Trophoblast cell (in vitro differentiated cells and primary cell): ENCODE data around the gene PRAMEF11.

Experiments used
- DNase-seq, 2 donors: peaks; one replicate each; pipeline ENCODE4 v3.0.0-alpha.2; 2016
- H2AFZ ChIP-seq: 2 replicates; pipeline ENCODE4 v1.6.1; 2013; ENCODE audit warnings: low read length, moderate library complexity, mild to moderate bottlenecking; ENCODE audit not compliant: insufficient read depth, poor library complexity
- H2AK5ac ChIP-seq: 2 replicates; pipeline ENCODE4 v1.6.1; 2013; ENCODE audit warnings: mild to moderate bottlenecking, low read length
- H2BK120ac ChIP-seq: 2 replicates; pipeline ENCODE4 v1.6.1; 2013; ENCODE audit warnings: low read length, mild to moderate bottlenecking, moderate library complexity; ENCODE audit not compliant: insufficient read depth, poor library complexity
- H2BK12ac ChIP-seq: 2 replicates; pipeline ENCODE4 v1.6.1; 2013; ENCODE audit warnings: mild to moderate bottlenecking, low read length, moderate library complexity
- H2BK5ac ChIP-seq: 2 replicates; pipeline ENCODE4 v1.6.1; 2013; ENCODE audit warnings: low read length, low read depth, moderate library complexity, mild to moderate bottlenecking; ENCODE audit not compliant: poor library complexity
- H3K14ac ChIP-seq: 2 replicates; pipeline ENCODE4 v1.6.1; 2013; ENCODE audit warnings: mild to moderate bottlenecking, low read length
- H3K18ac ChIP-seq: 2 replicates; pipeline ENCODE4 v1.6.1; 2013; ENCODE audit warnings: mild to moderate bottlenecking, low read length
- H3K23ac ChIP-seq: 2 replicates; pipeline ENCODE4 v1.6.1; 2013; ENCODE audit warnings: low read length
- H3K27ac ChIP-seq: 2 replicates; pipeline ENCODE4 v1.5.1; 2013; ENCODE audit warnings: low read depth, mild to moderate bottlenecking, inconsistent platforms, low read length, moderate library complexity
- H3K27me3 ChIP-seq: 2 replicates; pipeline ENCODE4 v1.6.1; 2013; ENCODE audit warnings: inconsistent platforms, mild to moderate bottlenecking, low read length, moderate library complexity; ENCODE audit not compliant: insufficient read depth
- H3K36me3 ChIP-seq, 2 experiments: 1 replicate in 1 of 2; 2 replicates in 1 of 2; pipeline ENCODE4 v1.6.1; 2013; ENCODE audit warnings: low read length in 2 of 2, mild to moderate bottlenecking in 2 of 2, moderate library complexity in 1 of 2; ENCODE audit not compliant: insufficient read depth in 2 of 2, control insufficient read depth in 1 of 2
- H3K4ac ChIP-seq: 2 replicates; pipeline ENCODE4 v1.6.1; 2013; ENCODE audit warnings: low read depth, mild to moderate bottlenecking, low read length, moderate library complexity
- H3K4me1 ChIP-seq, 2 experiments: 1 replicate in 1 of 2; 2 replicates in 1 of 2; pipeline ENCODE4 v1.6.1; 2013; ENCODE audit warnings: low read length in 2 of 2, mild to moderate bottlenecking in 2 of 2, moderate library complexity in 1 of 2; ENCODE audit not compliant: insufficient read depth in 2 of 2, control insufficient read depth in 1 of 2
- H3K4me2 ChIP-seq: 2 replicates; pipeline ENCODE4 v1.6.1; 2013; ENCODE audit warnings: inconsistent platforms, mild to moderate bottlenecking, low read length, moderate library complexity
- H3K4me3 ChIP-seq: 2 replicates; pipeline ENCODE4 v1.5.1; 2013; ENCODE audit warnings: mild to moderate bottlenecking, low read depth, low read length, inconsistent platforms
- H3K79me1 ChIP-seq: one replicate; pipeline ENCODE4 v1.6.1; 2013; ENCODE audit warnings: low read length
- H3K79me2 ChIP-seq: 2 replicates; pipeline ENCODE4 v1.6.1; 2013; ENCODE audit warnings: low read length, mild to moderate bottlenecking; ENCODE audit not compliant: control insufficient read depth, insufficient read depth, poor library complexity
- H3K9ac ChIP-seq: 2 replicates; pipeline ENCODE4 v1.6.1; 2013; ENCODE audit warnings: mild to moderate bottlenecking, low read length
- H3K9me3 ChIP-seq: 2 replicates; pipeline ENCODE4 v1.6.1; 2013; ENCODE audit warnings: low read depth, mild to moderate bottlenecking, control low read depth, inconsistent platforms, low read length; ENCODE audit not compliant: insufficient read depth
- H4K12ac ChIP-seq: 2 replicates; pipeline ENCODE4 v1.6.1; 2013; ENCODE audit warnings: low read depth, mild to moderate bottlenecking, low read length, moderate library complexity
- H4K8ac ChIP-seq: 2 replicates; pipeline ENCODE4 v1.6.1; 2013; ENCODE audit warnings: low read depth, mild to moderate bottlenecking, low read length, moderate library complexity
- H4K91ac ChIP-seq: one replicate; pipeline ENCODE4 v1.6.1; 2013; ENCODE audit warnings: low read depth, mild to moderate bottlenecking, low read length, moderate library complexity
- WGBS: extraction: QIAGEN DNeasy Blood & Tissue Kit; methylation state at CpG from one replicate; pipeline ENCODE4 v1.1.7; 2013; ENCODE audit warnings: missing lambda C conversion rate; ENCODE audit not compliant: insufficient read length, insufficient coverage; ENCODE audit errors: extremely low coverage; 5-methylcytosine and 5-hydroxymethylcytosine counted together

PRAMEF11 gene

GRCh38 chr1:12775443-12775842, 55.8 kb downstream of the PRAMEF11 start:
- H3K79me1 ChIP-seq: no peaks in the 10 kb centered on the region
- H3K14ac ChIP-seq: no peak overlapping the region
- H2AK5ac ChIP-seq: no peak overlapping the region
- H3K18ac ChIP-seq: no peak overlapping the region
- no peak overlapping the region for H3K4ac ChIP-seq
- no peak overlapping the region for H3K27ac ChIP-seq
- H4K91ac ChIP-seq: no peak overlapping the region
- WGBS: no CpG with 5 or more reads among the region's 8 CpGs
- no peak overlapping the region for H2BK5ac ChIP-seq
- no peak overlapping the region for H3K4me2 ChIP-seq
- H2BK120ac ChIP-seq: no peak overlapping the region
- H3K9ac ChIP-seq: no peak overlapping the region
- no peaks in the 10 kb centered on the region for H3K4me1 ChIP-seq
- H3K4me3 ChIP-seq: no peak overlapping the region
- H4K8ac ChIP-seq: no peak overlapping the region
- H4K12ac ChIP-seq: no peak overlapping the region
- H3K36me3 ChIP-seq: no peaks in the 10 kb centered on the region
- H2BK12ac ChIP-seq: no peak overlapping the region
- H3K9me3 ChIP-seq: peaks cover 3% of the 10 kb centered on the region
- H3K79me2 ChIP-seq: no peaks in the 10 kb centered on the region
- H3K23ac ChIP-seq: no peak overlapping the region
- H2AFZ ChIP-seq: no peak overlapping the region
- no peak for DNase-seq
- no peaks in the 10 kb centered on the region for H3K27me3 ChIP-seq

- Histone ChIP-seq H3K18ac (no peak overlapping the region), H3K4me3 (no peak overlapping the region), H4K8ac (no peak overlapping the region), H3K4me2 (no peak overlapping the region), H2AFZ (no peak overlapping the region), H3K9me3 (peaks cover 3% of the 10 kb centered on the region), H4K91ac (no peak overlapping the region), H2BK12ac (no peak overlapping the region), H3K4me1 (no peaks in the 10 kb centered on the region), H3K27ac (no peak overlapping the region), H3K79me1 (no peaks in the 10 kb centered on the region), H2AK5ac (no peak overlapping the region), H3K36me3 (no peaks in the 10 kb centered on the region), H3K4ac (no peak overlapping the region), H3K14ac (no peak overlapping the region), H3K23ac (no peak overlapping the region), H2BK5ac (no peak overlapping the region), H3K79me2 (no peaks in the 10 kb centered on the region), H4K12ac (no peak overlapping the region), H2BK120ac (no peak overlapping the region), H3K9ac (no peak overlapping the region), H3K27me3 (no peaks in the 10 kb centered on the region)
- DNase-seq: no peak
- WGBS: no CpG with 5 or more reads among the region's 5 CpGs
Observed at GRCh38 chr1:12774801-12775345, 56.3 kb downstream of the PRAMEF11 start.
